HG03280 (cell line): ENCODE results near the gene ABCC1.
"Not testable (repeated sequence)": the region's sequence is repeated elsewhere in the genome, so short reads cannot be mapped to it uniquely, and the experiment has no call there.

ENCODE experiments used
- ATAC-seq: cut with Tn5 transposase; IDR thresholded peaks from one replicate; pipeline ENCODE4 v1.9.1; 2021; ENCODE audit warnings: mild to moderate bottlenecking, moderate library complexity; ENCODE audit not compliant: unreplicated experiment

Gene ABCC1

DNA sequence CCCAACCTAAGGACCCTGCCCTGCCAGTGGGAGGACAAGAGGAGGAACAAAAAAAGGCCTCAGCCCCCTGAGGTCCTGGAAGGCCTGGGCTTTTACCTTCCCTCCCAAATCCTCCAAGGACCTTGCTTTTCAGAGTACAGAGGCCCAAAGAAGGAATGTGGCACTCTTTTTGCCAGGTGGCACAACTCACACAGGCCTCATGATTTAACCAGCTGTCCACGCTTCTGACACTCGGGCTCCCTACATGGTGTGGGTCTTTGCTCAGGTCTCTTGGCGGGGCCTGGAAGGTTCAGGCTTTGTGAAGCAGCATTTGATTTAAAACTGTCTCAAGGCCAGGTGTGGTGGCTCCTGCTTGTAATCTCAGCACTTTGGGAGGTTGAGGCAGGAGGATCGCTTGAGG, 153.3 kb downstream of the ABCC1 start:
- ATAC-seq: no peak

DNA sequence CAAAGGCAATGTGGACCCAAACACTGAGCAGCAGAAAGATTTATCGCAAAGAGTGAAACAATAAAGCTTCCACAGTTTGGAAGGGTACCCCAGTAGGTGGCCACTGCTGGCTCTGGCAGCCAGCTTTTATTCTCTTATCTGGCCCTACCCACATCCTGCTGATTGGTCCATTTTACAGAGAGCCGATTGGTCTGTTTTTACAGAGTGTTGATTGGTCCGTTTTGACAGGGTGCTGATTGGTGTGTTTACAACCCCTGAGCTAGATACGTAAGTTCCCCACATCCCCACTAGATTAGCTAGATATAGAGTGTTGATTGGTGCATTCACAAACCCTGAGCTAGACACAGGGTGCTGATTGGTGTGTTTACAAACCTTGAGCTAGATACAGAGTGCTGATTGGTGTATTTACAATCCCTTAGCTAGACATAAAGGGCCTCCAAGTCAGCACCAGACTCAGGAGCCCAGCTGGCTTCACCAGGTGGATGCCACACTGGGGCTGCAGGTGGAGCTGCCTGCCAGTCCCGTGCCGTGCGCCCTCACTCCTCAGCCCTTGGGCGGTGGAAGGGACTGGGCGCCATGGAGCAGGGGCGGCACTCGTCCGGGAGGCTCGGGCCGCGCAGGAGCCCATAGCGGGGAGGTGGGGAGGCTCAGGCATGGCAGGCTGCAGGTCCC, 154.9 kb downstream of the ABCC1 start:
- not testable (repeated sequence) for ATAC-seq

DNA sequence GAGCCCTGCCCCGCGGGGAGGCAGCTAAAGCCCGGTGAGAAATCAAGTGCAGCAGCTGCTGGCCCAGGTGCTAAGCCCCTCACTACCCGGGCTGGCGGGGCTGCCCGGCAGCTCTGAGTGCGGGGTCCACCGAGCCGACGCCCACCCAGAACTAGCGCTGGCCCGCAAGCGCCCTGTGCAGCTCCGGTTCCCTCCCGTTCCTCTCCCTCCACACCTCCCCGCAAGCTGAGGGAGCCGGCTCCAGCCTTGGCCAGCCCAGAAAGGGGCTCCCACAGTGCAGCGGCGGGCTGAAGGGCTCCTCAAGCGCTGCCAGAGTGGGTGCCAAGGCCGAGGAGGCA, 155.4 kb downstream of the ABCC1 start:
- not testable (repeated sequence) for ATAC-seq

DNA sequence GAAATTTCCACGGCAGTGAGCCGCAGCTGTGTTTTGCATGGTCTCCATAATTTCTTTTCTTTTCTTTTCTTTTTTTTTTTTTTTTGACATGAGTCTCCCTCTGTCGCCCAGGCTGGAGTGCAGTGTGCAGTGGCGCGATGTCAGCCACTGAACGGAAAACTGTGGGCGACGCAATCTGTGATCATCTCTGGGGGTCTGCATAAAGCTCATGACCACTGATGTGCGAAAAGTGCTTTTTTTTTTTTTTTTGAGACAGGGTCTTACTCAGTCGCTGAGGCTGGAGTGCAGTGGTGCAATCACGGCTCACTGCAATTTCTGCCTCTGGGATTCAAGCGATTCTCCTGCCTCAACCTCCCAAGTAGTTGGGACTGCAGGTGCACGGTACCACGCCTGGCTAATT, 156.2 kb downstream of the ABCC1 start:
- ATAC-seq: no peak

DNA sequence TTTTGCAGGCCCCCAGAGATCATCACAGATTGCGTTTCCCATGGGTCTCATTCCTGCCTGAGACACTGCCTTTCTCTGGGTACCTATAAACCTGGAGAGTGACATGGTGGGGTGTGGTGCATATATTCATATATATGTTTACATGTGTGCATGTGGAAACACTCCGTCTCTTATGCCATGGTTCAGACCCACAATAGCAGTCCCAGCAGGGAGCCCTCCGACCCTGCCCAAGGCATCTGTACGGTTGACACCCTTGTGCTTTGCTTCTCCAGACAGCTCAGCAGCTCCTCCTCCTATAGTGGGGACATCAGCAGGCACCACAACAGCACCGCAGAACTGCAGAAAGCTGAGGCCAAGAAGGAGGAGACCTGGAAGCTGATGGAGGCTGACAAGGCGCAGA, 157.1 kb downstream of the ABCC1 start:
- no peak for ATAC-seq

DNA sequence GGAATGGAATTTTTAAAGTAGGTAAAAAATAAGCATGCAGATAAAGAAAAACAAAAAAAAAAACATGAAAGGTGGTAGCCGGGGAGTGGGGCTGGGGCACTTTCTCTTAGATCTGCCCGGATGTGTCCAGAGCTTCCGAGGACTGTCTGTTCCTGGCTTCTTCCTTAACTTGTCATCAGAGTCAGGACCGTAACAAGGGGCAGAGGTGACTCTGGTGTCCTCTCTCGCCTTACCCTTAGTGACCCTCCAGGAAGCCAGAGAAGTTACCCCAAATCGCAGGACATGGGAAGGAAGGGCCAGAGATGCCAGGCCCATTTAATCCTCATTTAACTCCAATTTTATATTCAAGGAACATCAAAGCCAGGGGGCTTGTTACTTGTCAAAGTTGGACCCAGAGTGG, 158.4 kb downstream of the ABCC1 start:
- ATAC-seq: no peak

DNA sequence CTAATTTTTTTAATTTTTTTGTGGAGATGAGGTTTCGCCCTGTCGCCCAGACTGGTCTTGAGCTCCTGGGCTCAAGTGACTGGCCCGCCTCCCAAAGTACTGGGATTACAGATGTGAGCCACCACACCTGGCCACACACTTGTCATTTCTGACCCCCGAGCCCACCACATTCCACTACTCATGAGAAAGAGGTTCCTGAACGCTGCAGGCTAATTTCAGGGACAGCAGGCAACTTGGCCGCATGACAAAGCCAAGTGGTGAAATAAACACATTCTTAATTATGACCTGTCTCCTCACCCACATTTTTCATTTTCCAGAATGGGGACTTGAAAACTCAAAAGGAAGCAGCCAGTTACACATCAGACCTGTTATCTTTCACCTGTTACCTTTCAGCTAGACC, 159.3 kb downstream of the ABCC1 start:
- ATAC-seq: no peak

DNA sequence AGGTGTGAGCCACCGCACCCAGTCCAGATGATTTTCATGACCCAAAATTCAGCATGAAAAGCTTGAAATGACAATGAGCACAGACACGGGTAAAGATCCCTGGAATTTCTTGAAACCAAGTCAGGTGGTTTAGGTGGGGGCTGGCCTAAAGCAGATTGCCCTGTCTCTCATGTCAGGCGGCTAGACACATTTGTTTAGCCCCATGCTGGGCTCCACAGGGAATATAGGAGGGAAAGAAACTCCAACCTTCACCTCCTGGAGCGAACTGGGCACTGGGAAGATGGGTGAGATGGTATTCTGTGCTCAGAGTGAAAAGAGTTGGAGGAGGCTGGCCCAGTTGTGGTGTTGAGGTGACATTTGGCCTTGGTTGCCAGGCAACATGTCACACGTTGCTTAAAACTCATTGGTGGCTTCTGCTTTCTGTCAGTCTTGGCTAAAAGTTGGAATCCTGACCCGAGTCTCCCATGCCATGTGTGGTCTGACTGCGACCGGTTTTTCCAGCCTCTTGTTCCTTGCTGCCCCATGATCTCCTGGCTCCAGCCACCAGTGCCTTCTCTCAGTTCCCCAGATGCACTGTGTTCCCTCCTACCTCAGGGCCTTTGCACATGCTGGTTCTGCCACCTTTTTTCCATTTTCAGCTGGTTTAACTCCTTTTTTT, 160.2 kb downstream of the ABCC1 start:
- no peak for ATAC-seq

DNA sequence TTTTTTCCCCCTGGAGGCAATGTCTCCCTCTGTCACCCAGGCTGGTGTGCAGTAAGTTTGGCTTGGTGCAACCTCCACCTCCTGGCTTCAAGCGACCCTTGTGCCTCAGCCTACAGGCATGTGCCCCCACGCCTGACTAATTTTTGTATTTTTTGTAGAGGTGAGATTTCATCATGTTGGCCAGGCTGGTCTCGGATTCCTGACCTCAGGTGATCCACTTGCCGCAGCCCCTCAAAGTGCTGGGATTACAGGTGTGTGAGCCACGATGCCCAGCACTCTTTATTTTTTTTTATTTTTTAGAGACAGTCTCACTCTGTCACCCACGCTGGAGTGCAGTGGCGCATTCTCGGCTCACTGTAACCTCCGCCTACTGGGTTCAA, 160.7 kb downstream of the ABCC1 start:
- no peak for ATAC-seq

DNA sequence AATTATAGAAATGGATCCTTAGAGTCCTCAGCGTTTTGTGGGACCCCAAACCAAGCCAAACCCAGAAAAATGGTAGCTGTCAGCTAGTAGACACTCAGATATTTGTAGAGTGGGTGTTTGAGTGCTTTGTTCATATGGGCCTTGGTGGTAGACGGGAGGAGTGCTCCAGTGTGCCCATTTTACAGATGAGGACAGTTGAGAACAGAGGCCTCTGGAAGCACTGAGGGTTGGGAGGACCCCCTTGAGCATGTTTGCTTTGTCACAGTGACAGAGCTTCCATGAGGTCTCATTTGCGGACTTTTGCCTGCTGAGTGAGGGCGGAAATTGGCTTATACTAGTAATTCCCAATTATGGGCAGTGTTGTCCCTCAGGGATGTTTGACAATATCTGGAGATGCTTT, 162.2 kb downstream of the ABCC1 start:
- ATAC-seq: no peak

DNA sequence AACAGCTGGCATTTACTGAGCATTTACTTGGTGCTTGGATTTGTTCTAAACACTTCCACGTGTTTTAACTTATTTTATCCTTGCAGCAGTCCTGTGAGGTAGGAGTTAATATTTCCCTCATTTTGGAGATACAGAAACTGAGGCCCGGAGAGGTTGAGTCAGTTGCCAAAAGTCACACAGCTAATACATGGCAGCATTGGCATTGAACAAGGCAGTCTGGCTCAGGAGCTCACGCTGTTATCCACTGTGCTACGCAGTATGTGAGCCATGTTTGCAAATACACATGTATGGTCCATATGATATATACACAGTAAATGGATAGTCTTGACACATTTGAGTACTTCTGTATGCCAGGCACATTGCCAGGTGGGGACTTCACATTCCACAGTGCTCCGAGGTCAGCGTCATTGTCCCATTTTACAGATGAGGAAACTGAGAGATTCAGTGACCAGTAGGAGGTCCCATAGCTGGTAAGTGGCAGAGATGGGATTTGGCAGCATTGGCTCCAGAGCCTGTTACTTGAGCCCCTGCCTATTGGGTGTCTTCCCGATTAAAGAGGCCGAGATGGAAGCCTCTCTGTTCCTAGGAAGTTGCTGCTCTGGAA, 163.1 kb downstream of the ABCC1 start:
- no peak for ATAC-seq

DNA sequence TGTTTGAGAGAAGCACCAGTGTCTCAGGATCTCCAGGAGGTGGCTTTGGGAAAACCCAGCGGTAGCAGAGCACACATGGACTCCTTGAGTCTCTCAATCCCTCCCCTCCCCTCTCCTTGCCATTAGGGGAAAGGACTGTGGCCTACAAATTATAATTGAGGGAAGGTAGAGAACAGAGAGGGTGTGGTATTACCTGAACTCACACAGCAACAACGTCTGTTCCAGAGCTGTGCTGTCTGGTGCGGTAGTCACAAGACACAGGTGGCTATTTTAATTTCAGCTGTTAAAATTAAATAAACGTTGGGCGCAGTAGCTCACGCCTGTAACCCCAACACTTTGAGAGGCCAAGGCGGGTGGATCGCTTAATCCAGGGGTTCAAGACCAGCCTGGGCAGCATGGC, 163.7 kb downstream of the ABCC1 start:
- ATAC-seq: no peak

DNA sequence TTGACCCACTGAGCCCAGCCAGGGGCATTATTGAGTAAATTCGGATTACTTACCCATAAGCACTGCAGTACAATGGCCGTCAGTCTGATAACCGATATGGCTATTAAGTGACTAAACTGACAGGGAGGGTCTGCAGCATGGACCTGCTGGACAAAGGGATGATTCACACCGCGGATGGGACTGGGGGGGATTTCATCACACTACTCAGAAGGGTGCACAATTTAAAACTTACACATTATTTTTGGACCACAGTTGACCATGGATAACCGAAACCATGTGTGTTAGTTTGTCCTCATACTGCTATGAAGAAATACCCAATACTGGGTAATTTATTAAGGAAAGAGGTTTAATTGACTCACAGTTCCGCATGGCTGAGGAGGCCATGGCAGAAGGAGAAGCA, 167.4 kb downstream of the ABCC1 start:
- no peak for ATAC-seq

DNA sequence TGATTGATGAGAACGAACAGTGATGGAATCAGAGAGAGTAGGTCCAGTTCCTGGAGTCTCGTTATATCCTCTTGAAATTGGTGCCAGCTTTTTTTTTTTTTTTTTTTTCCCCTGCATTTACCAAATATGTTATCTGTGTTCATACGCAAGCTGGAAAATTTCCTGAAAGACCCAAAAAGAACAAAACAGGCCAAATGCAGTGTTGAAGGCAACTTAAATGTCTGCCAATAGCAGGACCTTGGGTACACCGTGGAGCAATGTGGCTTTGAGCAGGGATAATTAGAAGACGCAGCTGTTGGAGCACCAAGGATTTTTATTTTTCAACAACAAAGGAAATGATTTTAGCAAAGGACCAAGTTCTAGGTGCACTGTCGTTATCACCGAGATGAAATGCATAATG, 168.9 kb downstream of the ABCC1 start:
- no peak for ATAC-seq

DNA sequence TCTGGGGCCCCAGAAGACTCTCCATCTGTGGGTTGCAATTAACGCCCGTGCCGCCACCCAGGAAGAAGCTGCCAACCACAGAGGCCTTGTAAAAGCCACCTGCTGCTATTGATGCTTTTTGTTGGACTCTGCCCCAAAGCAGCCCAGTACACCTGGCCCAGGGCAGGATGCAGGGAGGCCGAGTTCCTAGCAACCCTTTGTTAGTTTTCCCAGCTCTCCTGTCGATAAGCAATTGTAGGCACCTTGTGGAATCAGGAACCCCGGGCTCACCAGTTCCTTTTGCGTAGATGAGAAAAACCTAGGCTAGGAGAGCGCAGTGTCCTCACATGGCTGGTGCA, 170.6 kb downstream of the ABCC1 start:
- ATAC-seq: no peak

DNA sequence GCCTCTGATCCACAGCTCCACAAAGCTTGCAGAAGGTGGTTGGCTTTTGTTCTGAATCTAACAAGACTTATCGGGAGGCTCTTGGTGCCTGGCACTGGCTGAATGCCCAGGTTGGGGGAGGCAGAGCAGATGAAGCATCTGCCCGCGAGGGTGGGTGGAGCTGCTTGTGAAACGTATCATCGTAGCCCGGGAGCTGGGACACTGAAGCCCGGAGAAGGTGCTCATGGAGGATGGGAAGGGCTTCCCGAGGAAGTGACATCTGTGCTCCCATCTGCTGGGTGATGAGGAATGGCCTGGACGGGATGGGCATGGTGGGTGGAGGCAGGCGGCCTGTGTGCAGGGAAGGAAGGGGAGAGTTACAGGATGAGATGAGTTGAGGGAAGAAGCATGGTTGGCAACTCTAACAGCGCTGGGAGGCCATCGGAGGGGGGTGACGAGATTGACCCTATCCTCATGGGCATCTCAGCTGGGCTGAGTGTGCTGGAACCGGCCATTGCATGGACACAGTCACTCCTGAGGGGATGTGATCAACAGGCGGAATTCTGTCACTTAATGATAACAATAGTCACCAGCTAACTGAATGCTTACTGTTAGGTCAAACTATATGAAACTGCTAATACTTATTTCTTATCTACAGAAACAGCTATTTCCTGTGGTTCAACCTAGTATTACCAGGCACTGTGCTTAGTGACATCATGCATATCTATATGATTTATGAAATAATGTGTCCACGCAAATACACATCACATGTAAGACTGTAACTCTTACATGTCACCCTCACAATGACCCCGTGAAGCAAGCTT, 171.2 kb downstream of the ABCC1 start:
- no peak for ATAC-seq

DNA sequence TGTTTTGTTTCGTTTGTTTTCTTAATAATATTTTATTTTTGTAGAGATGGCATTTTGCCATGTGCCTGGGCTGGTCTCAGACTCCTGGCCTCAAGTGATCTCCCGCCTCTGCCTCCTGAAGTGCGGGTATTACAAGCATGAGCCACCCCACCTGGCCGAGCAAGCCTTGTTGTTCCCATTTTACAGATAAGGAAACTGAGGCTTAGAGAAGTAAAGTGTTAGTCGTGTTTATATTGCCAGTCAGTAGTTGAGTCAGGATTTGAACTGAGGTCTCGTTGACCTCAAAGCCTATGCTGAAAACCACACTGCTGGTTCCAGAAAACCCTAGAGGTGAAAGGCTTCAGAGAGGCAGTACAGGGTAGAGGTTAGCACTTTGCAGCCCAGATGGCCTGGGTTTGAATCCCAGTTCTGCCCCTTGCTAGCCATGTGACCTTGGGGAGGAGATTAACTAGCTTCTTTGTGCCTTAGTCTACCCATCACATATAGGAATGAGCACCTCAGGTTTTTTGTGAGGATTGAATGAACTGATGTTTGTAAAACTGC, 171.8 kb downstream of the ABCC1 start:
- no peak for ATAC-seq

DNA sequence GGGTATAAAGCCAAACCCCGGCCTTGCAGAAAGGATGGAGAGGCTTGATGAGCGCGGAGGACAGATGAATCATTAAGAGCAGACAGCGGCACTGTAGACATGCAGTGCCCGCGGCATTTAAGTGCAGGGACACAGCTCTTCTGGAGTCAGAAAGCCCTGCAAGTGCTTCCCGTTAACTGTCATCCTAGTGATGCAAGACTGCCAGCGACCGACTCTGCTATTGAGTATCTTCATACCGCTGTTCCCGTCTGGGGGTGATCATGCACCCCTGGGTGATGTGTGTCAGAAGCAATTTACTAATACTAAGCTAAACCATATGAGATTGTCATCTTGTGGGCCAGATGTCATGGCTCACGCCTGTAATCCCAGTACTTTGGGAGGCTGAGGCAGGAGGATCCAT, 172.8 kb downstream of the ABCC1 start:
- no peak for ATAC-seq

DNA sequence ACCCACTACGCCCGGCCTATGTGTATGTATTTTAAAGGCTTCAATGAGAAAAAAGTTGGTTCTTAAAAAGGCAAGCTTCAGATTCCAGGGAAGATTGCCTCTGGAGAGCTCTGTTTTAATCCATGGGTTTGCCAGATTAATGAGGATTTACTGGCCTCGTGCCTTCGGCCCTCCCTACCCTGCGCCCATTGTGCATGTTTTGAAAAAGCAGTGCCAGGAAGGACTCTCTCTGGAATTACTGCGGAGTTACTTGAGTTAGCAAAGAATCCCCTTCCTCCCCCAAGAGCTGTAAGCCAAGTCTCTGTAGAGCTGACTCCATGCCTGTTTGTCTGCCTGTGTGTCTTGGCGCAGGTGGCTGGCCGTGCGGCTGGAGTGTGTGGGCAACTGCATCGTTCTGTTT, 175.0 kb downstream of the ABCC1 start:
- ATAC-seq: no peak

DNA sequence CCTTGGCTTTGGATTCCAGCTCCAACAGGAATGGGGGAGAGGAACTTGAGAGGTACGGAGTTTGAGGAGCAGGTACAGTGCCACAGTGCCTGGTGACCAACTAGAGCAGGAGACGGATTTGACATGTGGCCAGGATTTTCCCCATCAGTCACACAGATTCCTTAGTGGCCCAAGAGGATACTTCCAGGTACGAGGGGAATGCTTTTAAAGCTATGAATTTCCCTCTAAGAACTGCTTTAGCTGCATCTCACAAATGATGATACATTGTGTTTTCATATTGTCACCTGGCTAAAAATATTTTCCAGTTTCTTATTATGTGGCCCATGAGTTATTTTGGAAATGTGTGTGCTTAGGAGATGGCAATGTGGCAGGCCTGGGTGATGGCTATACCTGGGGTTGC, 175.6 kb downstream of the ABCC1 start:
- no peak for ATAC-seq

DNA sequence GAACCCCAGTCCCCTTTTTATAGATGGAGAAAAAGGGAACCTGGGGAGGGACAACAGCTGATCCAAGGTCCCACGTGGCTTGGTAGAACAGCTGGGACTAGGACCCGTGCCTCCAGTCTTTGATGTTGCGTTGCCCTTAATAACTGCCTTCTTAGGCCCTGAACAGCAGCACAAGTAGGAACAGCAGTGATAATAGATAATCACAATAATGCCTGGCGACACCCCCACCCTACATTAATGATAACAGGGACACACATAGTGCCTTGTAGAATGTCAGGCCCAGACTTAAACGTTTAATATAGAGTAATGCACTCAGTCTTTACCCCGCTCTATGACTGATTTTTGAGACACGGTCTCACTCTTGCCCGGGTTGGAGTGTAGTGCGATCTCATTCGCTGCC, 177.5 kb downstream of the ABCC1 start:
- ATAC-seq: no peak
